Fibroblast of lung (primary cell): ENCODE data around the gene NNT.

Source experiments
- CTCF ChIP-seq, 2 donors: IDR thresholded peaks in 1 of 2; conservative IDR thresholded peaks in 1 of 2; 1 replicate in 1 of 2; 2 replicates in 1 of 2; pipeline ENCODE4 v1.5.1; 2011 to 2012; ENCODE audit warnings: low read length in 2 of 2, control low read depth in 1 of 2, inconsistent platforms in 1 of 2, low read depth in 1 of 2, mild to moderate bottlenecking in 1 of 2
- EZH2 ChIP-seq: IDR thresholded peaks from 2 replicates; pipeline ENCODE4 v1.5.1; 2012; ENCODE audit warnings: low read length, control low read depth, mild to moderate bottlenecking; ENCODE audit errors: missing control alignments

GRCh38 chr5:43554497-43554896 is 48.5 kb upstream of the NNT start:
- no peak for TF ChIP-seq CTCF (conservative IDR thresholded peaks at IDR 0.05 in 1 of 2, IDR thresholded peaks at IDR 0.05 in 1 of 2; ENCODE audit: low read depth in 1 of 2, low read length in 2 of 2)
- no peak for TF ChIP-seq EZH2
